Hippocampal formation (tissue), 2 donors: Measurements from ENCODE around the gene MYLK2.

Experiments used
- DNase-seq, 2 donors: peaks; one replicate each; lab custom pipeline; 2025; lab: John Stamatoyannopoulos, UW

Gene MYLK2

GRCh38 chr20:31835977-31836852 is 17.1 kb downstream of the MYLK2 start:
- DNase-seq: peak; percentile 9 to 47

- DNase-seq: no peak
Observed at GRCh38 chr20:31836853-31837608, 17.9 kb downstream of the MYLK2 start.

GRCh38 chr20:31837896-31838397 is 18.8 kb downstream of the MYLK2 start:
- DNase-seq: no peak

GRCh38 chr20:31838646-31839292 is 19.6 kb downstream of the MYLK2 start:
- DNase-seq: no peak

GRCh38 chr20:31839782-31840487 is 20.8 kb downstream of the MYLK2 start:
- DNase-seq: no peak

GRCh38 chr20:31840906-31841816 is 22.0 kb downstream of the MYLK2 start:
- no peak for DNase-seq

GRCh38 chr20:31841928-31842327 is 22.8 kb downstream of the MYLK2 start:
- DNase-seq: no peak

GRCh38 chr20:31842471-31843157 is 23.5 kb downstream of the MYLK2 start:
- DNase-seq: no peak

- DNase-seq: no peak
Observed at GRCh38 chr20:31843288-31843687, 24.1 kb downstream of the MYLK2 start.

GRCh38 chr20:31843881-31844280 is 24.7 kb downstream of the MYLK2 start:
- no peak for DNase-seq

- DNase-seq: no peak
Observed at GRCh38 chr20:31844737-31845299, 25.7 kb downstream of the MYLK2 start.

GRCh38 chr20:31845300-31845863 is 26.2 kb downstream of the MYLK2 start, which contains the start of gene FOXS1:
Gene FOXS1 (minus strand): TSS chr20:31845604. CDS start chr20:31845542, 62 bp downstream.
- DNase-seq: peak in 1 of 2 donors; percentile 8

GRCh38 chr20:31846793-31847138 is 27.6 kb downstream of the MYLK2 start:
- no peak for DNase-seq

GRCh38 chr20:31848088-31848999 is 29.2 kb downstream of the MYLK2 start:
- no peak for DNase-seq

- no peak for DNase-seq
Observed at GRCh38 chr20:31849306-31849930, 30.3 kb downstream of the MYLK2 start.

- no peak for DNase-seq
Observed at GRCh38 chr20:31851240-31851955, 32.2 kb downstream of the MYLK2 start.

- no peak for DNase-seq
Observed at GRCh38 chr20:31853481-31853880, 34.3 kb downstream of the MYLK2 start.
